ENCODE measurements around the gene FFAR4. TPM values are rescaled to one million over a fixed set of nuclear protein-coding genes. Genes with fewer than 3 reads are reported as not detected.
"Not testable (repeated sequence)": the region's sequence is repeated elsewhere in the genome, so short reads cannot be mapped to it uniquely, and the experiment has no call there.

The FFAR4 gene
- total RNA-seq, 2 donors from 2014 or later, result 1.3 TPM; not detected in 1

- no peaks in the 10 kb centered on the region for H3K4me1 ChIP-seq (ENCODE audit: control insufficient read depth in 1 of 2, low read depth in 2 of 2)
- H3K27me3 ChIP-seq (replicated peaks; ENCODE audit: insufficient read depth), result no peaks in the 10 kb centered on the region
- no peak for DNase-seq (ENCODE audit: low spot score)
- peak overlapping the region; percentile 48 for H3K4me3 ChIP-seq
- no peaks in the 10 kb centered on the region for H3K36me3 ChIP-seq
- no peak for ATAC-seq (ENCODE audit: insufficient number of reproducible peaks, low FRiP score, low read depth)
- H3K9me3 ChIP-seq, result no peaks in the 10 kb centered on the region
- TF ChIP-seq CTCF (IDR thresholded peaks at IDR 0.05), result no peak
- no peak overlapping the region for H3K27ac ChIP-seq
Observed at GRCh38 chr10:93542358-93542791, 24.1 kb upstream of the FFAR4 start.

GRCh38 chr10:93546995-93547394 is 19.5 kb upstream of the FFAR4 start:
- not testable (repeated sequence) for H3K27ac ChIP-seq; H3K27me3 ChIP-seq (replicated peaks; ENCODE audit: insufficient read depth); H3K4me3 ChIP-seq; H3K4me1 ChIP-seq (ENCODE audit: control insufficient read depth in 1 of 2, low read depth in 2 of 2); ATAC-seq (ENCODE audit: insufficient number of reproducible peaks, low FRiP score, low read depth); H3K36me3 ChIP-seq; H3K9me3 ChIP-seq; DNase-seq (ENCODE audit: low spot score)

GRCh38 chr10:93547522-93547921 is 18.9 kb upstream of the FFAR4 start:
- Histone ChIP-seq H3K36me3 (no peaks in the 10 kb centered on the region), H3K27me3 (replicated peaks; ENCODE audit: insufficient read depth) (no peaks in the 10 kb centered on the region), H3K27ac (no peak overlapping the region), H3K4me1 (ENCODE audit: control insufficient read depth in 1 of 2, low read depth in 2 of 2) (no peaks in the 10 kb centered on the region), H3K9me3 (no peaks in the 10 kb centered on the region), H3K4me3 (no peak overlapping the region)
- ATAC-seq (ENCODE audit: insufficient number of reproducible peaks, low FRiP score, low read depth) (no peak), DNase-seq (ENCODE audit: low spot score) (no peak)
- TF ChIP-seq CTCF (IDR thresholded peaks at IDR 0.05), result no peak

GRCh38 chr10:93548376-93549071 is 17.9 kb upstream of the FFAR4 start:
- no peak overlapping the region for H3K27ac ChIP-seq
- H3K4me1 ChIP-seq (ENCODE audit: control insufficient read depth in 1 of 2, low read depth in 2 of 2), result no peaks in the 10 kb centered on the region
- no peak overlapping the region for H3K4me3 ChIP-seq
- no peak for DNase-seq (ENCODE audit: low spot score)
- no peaks in the 10 kb centered on the region for H3K9me3 ChIP-seq
- no peak for TF ChIP-seq CTCF (IDR thresholded peaks at IDR 0.05)
- no peak for ATAC-seq (ENCODE audit: insufficient number of reproducible peaks, low FRiP score, low read depth)
- H3K36me3 ChIP-seq, result no peaks in the 10 kb centered on the region
- H3K27me3 ChIP-seq (replicated peaks; ENCODE audit: insufficient read depth), result no peaks in the 10 kb centered on the region

GRCh38 chr10:93550606-93551005 is 15.9 kb upstream of the FFAR4 start:
- Histone ChIP-seq H3K36me3 (no peaks in the 10 kb centered on the region), H3K4me3 (no peak overlapping the region), H3K9me3 (no peaks in the 10 kb centered on the region), H3K27ac (no peak overlapping the region), H3K4me1 (ENCODE audit: control insufficient read depth in 1 of 2, low read depth in 2 of 2) (no peaks in the 10 kb centered on the region), H3K27me3 (replicated peaks; ENCODE audit: insufficient read depth) (no peaks in the 10 kb centered on the region)
- ATAC-seq (ENCODE audit: insufficient number of reproducible peaks, low FRiP score, low read depth) (no peak), DNase-seq (ENCODE audit: low spot score) (no peak)
- no peak for TF ChIP-seq CTCF (IDR thresholded peaks at IDR 0.05)

GRCh38 chr10:93552780-93553179 is 13.7 kb upstream of the FFAR4 start:
- DNase-seq (ENCODE audit: low spot score) (no peak), ATAC-seq (ENCODE audit: insufficient number of reproducible peaks, low FRiP score, low read depth) (no peak)
- no peak overlapping the region for H3K27ac ChIP-seq
- H3K4me1 ChIP-seq (ENCODE audit: control insufficient read depth in 1 of 2, low read depth in 2 of 2), result no peaks in the 10 kb centered on the region
- no peak for TF ChIP-seq CTCF (IDR thresholded peaks at IDR 0.05)
- H3K36me3 ChIP-seq, result no peaks in the 10 kb centered on the region
- H3K4me3 ChIP-seq, result no peak overlapping the region
- H3K27me3 ChIP-seq (replicated peaks; ENCODE audit: insufficient read depth), result no peaks in the 10 kb centered on the region
- H3K9me3 ChIP-seq, result no peaks in the 10 kb centered on the region
